Coronary artery (tissue), 2 donors: ENCODE measurements around the gene DTHD1.

Experiments used
- DNase-seq: peaks from one replicate; pipeline ENCODE4 v3.0.0-alpha.2; 2017; ENCODE audit warnings: low spot score
- H3K27ac ChIP-seq, 2 donors: fragments of 200-600 bp; sonication (generic); one replicate each; pipeline ENCODE4 v1.5.1; 2016 to 2019
- H3K4me3 ChIP-seq: fragments of 200-600 bp; sonication (generic); 2 replicates; pipeline ENCODE4 v1.5.1; 2016; ENCODE audit warnings: mild to moderate bottlenecking, moderate library complexity
- CTCF ChIP-seq: fragments of 200-600 bp; sonication (generic); IDR thresholded peaks from one replicate; pipeline ENCODE4 v1.5.1; 2019; ENCODE audit warnings: antibody characterized with exemption

Gene DTHD1

GRCh38 chr4:36255577-36255976, 25.8 kb upstream of the DTHD1 start:
- Histone ChIP-seq H3K4me3 (no peak overlapping the region), H3K27ac (peak overlapping the region in 1 of 2 donors; percentile 16)
- no peak for DNase-seq
- no peak for TF ChIP-seq CTCF

GRCh38 chr4:36256398-36256891, 25.0 kb upstream of the DTHD1 start:
- TF ChIP-seq CTCF = no peak
- Histone ChIP-seq H3K27ac (no peak overlapping the region), H3K4me3 (peak overlapping the region; percentile 40)
- DNase-seq = no peak

DNA sequence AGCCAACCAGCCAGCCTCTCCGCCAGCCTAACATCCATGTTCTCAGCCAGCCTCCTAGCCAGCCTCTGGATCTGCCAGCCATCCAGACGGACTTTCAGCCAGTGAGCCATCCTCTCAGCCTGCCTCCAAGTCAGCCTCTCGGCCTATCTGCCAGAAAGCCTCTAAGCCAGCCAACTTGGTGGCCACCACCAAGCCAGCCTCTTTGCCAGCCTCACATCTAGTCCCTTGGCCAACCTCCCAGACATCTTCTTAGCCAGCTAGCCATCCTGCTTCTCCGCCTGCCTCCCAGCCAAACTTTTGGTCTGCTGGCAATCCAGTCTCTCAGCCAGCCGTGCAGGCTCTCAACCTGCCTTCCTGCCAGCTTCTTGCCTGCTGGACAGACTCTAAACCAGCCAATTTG, 20.7 kb upstream of the DTHD1 start:
- no peak for DNase-seq
- TF ChIP-seq CTCF = no peak
- Histone ChIP-seq H3K4me3 (no peak overlapping the region), H3K27ac (no peak overlapping the region)

DNA sequence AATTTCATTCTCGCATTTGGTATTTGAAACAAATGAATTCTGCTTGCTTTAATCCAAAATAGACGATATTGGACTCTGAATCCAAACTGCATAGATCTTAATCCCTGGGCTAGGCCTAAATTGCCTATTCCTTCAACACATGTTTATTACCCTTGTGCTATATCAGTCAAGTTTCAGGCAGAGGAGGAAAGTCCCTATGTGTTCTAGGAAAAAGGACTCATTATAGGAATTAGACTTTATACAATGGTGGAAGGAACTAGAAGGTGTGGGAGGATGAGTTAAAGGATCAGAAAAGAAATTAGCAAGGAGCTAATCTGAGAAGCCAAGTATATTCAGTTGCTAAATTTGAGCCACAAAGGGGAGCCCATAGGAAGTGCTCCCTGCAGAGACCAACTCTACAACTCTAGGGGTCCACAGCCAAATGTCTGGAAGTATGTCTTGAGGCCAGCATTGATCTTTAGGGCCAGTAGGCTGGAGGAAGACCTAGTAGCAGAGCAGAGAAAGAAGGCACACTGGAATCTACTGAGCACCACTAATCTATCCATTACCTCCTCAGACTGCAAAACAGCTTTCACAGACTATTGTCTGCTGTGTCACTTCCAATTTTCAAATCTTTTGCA, 17.1 kb upstream of the DTHD1 start:
- no peak for DNase-seq
- Histone ChIP-seq H3K4me3 (no peak overlapping the region), H3K27ac (no peak overlapping the region)
- TF ChIP-seq CTCF = no peak

DNA sequence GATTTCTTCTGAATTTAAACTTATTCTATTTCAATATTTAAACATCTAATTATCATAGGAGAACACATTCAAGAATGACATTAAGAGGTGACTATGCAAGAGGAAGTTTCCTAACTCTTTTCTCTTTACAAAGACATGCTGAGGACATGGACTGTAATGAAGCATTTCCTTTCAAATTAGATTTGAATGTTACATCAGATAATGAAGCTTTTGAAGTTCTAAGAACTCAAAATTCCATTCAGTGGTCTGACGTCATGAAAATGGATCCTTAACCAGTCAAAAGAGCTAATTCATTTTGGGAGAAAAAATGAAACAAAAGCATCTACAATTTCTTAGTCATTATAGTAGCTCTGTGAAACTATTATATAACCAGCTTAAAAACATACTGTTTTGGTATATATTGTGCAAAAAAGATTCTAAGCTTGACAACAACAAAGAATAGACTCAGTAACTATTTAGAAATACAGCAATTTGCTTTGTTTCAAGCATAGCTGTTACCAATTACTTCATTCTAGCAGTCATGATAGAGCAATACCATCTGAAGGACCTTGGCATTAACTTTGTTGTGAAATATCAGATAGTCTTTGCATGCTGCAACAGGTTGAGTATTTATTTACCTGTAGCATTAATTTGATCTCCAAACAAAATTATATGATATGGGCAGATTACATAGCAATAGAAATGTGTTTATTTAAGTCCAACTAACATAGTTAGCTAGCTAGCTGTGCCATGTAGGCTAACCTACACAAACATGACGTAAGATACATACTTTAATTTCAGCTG, 13.7 kb upstream of the DTHD1 start:
- TF ChIP-seq CTCF = no peak
- no peak overlapping the region for H3K4me3 ChIP-seq
- DNase-seq = no peak
- no peak overlapping the region for H3K27ac ChIP-seq

GRCh38 chr4:36269101-36269500, 12.3 kb upstream of the DTHD1 start:
- no peak for DNase-seq
- no peak overlapping the region for H3K27ac ChIP-seq
- TF ChIP-seq CTCF = no peak
- no peak overlapping the region for H3K4me3 ChIP-seq
